Measurements from ENCODE around the gene WFS1. TPM values are rescaled to one million over a fixed set of nuclear protein-coding genes. Genes with fewer than 3 reads are reported as not detected.
A peak's percentile ranks its signal among the peaks of the same experiment; 100 is the strongest.

Gene WFS1
- polyA plus RNA-seq, 4 donors, result 22.9 to 29.4 (median 27.2) TPM

DNA sequence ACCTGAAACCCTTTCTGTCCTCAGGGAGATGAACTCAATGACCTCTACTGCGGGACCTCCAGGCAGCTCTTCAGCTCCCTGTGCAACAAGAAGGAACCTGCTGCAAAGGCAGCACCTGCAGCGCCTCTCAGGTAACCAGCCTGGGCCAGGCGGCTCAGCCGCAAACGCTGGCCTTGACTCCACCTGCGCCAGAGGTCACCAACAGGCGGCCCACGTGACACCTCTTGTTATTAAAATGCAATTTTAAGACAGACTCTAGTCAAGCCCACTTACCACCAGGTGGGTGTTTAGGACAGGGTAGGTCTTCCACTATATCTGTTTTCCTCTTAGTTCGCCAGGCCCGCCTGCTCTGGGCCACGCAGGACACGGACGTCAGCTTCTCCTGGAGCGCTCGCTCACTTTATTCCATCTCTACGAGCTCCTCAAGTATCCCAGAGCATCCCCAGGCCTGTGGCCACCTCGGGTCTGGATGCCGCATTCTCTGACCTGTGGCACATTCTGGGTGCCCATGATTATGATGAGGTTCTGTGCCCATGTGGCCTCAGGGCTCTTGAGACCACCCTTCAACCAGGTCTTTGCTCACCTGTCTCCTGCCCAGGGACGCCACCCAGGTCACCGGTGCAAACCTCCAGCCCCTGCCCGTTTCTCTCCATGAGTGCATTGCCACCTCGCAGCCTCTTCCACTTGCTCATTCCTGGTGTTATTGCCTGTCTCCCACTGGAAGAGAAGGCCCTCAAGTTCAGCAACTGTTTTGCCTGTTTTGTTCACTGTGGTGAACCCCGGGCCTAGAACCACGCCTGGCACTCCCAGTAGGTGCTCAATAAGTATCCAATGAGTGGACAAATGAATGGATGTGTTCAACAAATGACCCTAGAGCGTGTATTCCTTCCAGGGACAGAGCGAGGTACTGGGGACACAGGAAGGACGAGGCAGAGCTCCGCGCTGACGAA is 36.5 kb upstream of the WFS1 start:
- DNase-seq (ENCODE audit: low read depth in 4 of 4, low spot score in 3 of 4), result no peak

GRCh38 chr4:6233929-6234328 is 35.7 kb upstream of the WFS1 start:
- no peak for DNase-seq (ENCODE audit: low read depth in 4 of 4, low spot score in 3 of 4)

DNA sequence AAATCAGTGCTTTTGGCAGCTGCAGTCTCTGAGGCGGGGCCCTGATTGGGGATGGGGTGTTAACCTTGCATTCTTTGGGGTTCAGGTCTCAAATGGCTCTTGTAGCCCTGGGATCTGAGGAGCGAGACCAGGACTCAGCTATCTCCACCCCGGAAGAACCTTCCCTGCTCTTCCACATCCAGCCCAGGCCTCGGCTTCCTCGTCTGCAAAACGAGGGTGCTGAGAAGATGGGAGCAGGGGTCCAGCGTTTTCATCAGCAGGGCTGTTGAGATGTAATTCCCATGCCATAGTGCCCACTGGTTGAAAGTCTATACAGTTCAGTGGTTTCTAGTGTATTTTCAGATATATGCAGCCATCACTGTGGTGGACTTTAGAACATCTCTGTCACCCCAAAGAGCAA is 34.6 kb upstream of the WFS1 start:
- DNase-seq (ENCODE audit: low read depth in 4 of 4, low spot score in 3 of 4), result no peak

GRCh38 chr4:6235901-6236640 is 33.6 kb upstream of the WFS1 start:
- DNase-seq (ENCODE audit: low read depth in 4 of 4, low spot score in 3 of 4), result no peak

DNA sequence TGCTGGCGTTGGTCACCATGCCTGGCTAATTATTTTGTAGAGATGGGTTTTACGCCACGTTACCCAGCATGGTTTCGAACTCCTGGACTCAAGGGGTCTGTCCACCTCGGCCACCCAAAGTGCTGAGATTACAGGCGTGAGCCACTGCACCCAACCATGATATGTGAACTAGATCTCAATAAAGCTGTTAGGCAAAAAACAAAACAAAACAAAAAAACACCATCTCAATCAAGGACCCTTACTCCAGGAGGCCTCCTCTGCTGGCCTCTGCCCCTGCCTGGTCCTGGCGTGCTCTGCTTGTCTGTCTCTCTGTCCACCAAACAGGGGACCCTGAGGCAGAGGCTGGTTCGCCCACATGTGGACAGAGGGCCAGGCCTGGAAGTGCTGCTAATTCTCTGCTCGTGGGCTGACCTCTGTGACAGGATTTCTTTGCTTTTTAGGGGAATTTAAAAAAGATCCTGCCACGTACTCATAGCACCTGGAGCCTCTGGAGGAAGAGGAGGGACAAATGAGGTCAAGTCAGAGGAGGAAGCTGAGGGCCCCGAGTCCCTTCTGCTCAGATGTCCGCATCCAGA is 32.7 kb upstream of the WFS1 start:
- no peak for DNase-seq (ENCODE audit: low read depth in 4 of 4, low spot score in 3 of 4)

DNA sequence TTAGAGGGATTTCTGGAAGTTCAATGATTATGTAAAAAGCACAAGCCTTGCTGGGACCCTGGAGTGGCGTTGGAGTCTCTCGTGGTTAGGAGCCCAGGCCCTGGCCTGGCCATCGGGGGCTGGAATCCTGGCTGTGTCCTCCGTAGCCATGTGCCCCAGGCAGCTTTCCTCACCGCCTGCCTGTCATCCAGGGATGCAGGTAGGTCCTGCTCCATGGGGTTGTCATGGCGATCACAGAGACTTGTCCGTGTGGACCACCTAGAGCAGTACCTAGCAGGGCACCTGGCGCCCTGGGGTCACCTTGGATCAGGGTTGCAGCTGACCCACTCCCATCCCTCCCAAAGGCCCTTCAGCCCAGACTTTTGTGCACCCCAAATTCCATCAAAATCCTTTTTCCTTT is 30.2 kb upstream of the WFS1 start:
- no peak for DNase-seq (ENCODE audit: low read depth in 4 of 4, low spot score in 3 of 4)

DNA sequence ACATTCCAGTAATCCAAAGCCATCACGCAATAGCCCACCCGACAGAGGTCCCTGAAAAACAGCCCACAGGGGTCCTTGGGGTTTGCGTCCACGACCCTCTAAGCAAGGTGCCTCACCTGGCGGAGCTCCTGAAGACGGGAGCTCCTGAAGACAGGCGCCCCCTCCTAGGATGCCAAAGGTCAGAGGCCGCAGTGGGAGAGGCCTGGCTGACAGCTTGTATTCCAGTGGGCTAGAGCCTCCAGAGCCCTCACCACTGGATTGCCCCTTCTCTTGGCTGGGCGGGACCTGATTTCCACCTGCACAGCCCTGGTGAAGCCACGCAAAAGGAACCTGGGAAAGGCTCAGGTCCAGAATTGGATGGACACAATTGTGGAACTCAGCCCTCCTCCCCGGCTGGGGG is 29.7 kb upstream of the WFS1 start:
- no peak for DNase-seq (ENCODE audit: low read depth in 4 of 4, low spot score in 3 of 4)

DNA sequence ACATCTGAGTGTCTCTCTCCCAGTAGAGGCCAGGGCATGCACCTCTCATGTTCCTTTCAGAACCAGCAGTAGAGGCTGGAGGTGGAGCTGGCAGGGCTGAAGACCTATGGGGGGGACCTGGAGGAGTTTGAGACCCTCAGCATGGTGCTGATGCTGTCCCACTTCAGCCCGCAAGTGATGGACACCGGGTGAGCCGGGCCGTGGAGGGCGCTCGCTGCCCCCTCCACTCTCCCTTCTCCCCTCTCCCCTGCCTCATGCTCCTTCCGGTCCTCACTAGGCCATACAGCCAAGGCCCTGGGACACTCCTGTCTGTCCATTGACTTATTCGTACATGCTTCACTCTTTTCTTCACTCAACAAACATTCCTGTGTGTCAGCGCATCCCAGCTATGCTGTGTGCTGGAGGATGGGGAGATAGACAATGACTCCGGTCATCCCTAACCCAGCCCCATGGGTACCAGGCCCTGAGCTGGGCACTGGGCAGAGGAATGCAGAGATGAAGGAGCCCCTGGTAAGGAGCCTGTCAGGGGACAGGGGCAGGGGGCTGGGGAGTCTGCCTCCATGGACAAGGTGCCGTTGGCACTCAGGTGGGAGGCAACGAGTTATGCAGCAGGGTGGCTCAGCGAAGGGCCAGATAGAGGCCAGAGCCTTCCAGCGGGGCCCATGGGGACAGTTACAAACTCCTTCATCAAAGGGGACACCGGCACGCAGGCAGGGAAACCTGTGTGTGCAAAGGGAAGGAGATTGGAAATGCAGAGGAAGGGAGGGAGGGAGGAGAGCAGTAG is 28.4 kb upstream of the WFS1 start:
- no peak for DNase-seq (ENCODE audit: low read depth in 4 of 4, low spot score in 3 of 4)

DNA sequence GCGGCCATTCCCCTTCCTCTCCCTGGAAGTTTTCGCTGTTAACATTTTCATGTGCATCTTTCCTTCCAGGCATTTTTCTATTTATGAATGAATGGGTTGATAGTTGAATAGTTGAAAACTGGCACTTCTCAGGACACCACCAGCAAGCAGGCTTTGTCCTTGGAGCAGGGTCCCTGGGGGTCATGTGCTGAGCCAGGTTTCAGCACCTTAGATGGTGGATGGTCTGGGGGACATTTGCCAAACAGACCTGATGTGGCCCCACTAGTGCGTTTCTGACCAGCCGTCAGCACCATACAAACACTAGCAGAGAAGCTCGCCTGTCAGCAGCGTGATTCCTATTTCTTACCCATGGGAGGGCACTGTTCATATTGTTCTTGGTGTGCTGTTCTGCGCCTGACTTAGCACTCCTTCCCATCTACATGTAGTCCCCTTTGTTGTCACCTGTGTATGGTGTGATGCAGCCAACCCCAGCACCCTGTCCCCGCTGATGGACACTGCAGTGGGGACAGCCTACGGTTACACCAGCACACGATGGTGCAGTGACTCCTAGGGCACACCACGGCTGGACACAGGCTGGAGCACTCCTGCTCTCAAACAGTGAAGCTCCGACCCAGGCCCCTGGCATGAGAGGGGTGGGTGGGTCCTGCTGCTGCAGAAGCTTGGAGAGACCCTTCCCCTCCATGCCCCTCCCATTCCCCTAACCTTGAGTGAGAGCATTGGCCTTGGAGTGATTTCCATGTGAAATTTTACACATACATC is 27.2 kb upstream of the WFS1 start:
- DNase-seq (ENCODE audit: low read depth in 4 of 4, low spot score in 3 of 4), result no peak

DNA sequence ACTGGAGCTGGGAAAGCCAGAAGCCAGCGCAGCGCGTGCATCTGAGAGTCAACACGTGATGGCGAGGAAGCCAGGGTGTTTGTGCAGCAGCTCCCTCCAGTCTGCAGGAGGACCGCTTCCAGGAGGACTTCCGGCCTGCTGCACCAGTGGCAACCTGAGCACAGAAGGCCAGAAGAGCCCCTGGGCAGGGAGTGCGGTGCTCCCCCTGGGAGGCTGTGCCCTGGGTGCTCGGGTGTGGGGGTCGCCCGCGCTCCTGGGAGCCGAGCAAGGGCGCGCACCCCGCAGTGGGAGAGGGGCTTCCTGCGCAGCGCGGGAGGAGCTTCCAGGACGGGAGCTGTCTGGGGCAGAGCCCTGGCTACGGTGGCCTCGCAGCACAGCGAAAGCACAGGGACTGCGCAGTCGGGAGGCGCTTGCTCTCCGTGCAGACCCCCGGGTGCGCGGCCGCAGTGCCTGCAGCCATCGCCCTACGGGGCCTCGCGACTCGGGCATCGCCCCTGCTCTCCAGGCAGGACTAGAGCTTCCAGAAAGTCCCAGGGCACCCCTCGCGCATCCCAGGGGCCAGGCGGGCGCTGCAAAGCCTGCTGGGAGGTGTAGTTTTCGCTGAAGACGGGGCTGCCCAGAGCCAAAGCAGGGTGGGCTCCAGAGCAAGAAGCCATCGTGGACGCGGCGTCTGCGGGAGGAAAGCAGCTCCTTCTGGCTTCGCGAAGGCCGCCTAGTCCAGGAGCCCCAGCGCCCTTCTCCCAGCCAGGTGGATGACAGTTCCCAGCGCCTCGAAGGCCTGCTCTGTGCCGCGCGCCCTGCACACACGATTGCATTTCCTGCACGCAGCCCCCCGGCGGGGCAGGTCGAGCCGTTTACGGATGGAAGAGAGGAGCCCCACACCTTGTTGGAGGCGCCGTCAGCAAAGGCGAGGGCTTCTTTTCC is 24.1 kb upstream of the WFS1 start:
- DNase-seq (ENCODE audit: low read depth in 4 of 4, low spot score in 3 of 4), result peak in 1 of 4 donors; percentile 14

- DNase-seq (ENCODE audit: low read depth in 4 of 4, low spot score in 3 of 4), result no peak
These were observed 23.4 kb upstream of the WFS1 start for GRCh38 chr4:6246170-6246634.

GRCh38 chr4:6248394-6248793 is 21.3 kb upstream of the WFS1 start:
- no peak for DNase-seq (ENCODE audit: low read depth in 4 of 4, low spot score in 3 of 4)

DNA sequence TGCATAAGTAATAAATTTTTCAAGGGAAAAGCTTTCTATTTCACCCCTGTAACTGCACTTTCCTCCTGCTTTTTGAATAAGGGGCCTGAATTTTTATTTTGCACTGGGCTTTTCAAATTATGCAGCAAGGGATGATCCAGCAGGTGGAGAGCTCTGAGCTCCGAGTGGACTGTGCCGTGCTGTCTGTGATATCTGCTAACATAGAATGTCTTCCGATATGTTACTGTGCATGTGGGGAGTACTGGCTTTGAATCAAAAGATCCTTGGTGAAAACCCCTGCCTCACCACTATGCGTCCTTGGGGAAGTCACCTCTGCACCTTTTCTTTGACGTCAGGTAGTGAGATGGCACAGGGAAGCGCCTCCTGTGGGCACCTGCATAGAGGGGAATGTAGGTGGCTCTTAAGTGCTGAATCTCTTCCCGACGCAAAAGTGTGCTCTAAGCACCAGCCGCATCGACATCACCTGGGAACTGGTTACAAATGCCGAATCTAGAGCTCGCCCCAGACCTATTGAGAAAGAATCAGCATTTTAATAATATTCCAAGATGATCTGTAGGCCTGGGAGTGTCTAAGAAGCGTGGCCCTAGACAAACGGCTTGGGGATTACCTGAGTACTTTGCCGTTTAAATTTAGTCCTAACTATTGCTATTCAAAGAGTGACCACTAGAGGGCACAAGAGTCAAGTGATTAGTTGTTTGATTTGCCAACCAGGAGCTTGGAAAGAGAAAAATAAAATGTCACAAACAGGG is 19.2 kb upstream of the WFS1 start:
- peak in 1 of 4 donors; percentile 46 for DNase-seq (ENCODE audit: low read depth in 4 of 4, low spot score in 3 of 4)

DNA sequence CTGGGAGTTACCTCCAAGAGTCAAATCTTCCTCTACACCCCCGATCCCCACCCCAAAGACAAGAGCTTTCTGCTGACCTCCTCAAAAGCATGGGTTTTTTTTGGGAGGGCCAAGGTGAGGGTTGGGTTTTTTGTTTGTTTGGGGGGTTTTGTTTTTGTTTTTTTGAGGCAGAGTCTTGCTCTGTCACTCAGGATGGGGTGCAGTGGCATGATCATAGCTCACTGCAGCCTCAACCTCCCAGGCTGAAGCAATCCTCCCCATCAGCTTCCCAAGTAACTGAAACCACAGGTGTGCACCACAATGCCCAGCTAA is 18.7 kb upstream of the WFS1 start:
- no peak for DNase-seq (ENCODE audit: low read depth in 4 of 4, low spot score in 3 of 4)

- no peak for DNase-seq (ENCODE audit: low read depth in 4 of 4, low spot score in 3 of 4)
These were observed 18.3 kb upstream of the WFS1 start for GRCh38 chr4:6251365-6251764.

- no peak for DNase-seq (ENCODE audit: low read depth in 4 of 4, low spot score in 3 of 4)
These were observed 17.6 kb upstream of the WFS1 start for GRCh38 chr4:6252051-6252450.

- DNase-seq (ENCODE audit: low read depth in 4 of 4, low spot score in 3 of 4), result no peak
These were observed 16.5 kb upstream of the WFS1 start for GRCh38 chr4:6253111-6253510.

- no peak for DNase-seq (ENCODE audit: low read depth in 4 of 4, low spot score in 3 of 4)
These were observed 15.7 kb upstream of the WFS1 start for GRCh38 chr4:6253961-6254360.
